CD4-positive, alpha-beta T cell treated with Interferon gamma for 1 hour (primary cell): Measurements from ENCODE around the gene HEATR5A.
"Not testable (repeated sequence)": the region's sequence is repeated elsewhere in the genome, so short reads cannot be mapped to it uniquely, and the experiment has no call there.

ENCODE experiments used
- DNase-seq: peaks from one replicate; pipeline ENCODE4 v3.0.0-alpha.2; 2020

Gene HEATR5A

GRCh38 chr14:31253746-31254471, 166.4 kb downstream of the HEATR5A start:
- DNase-seq = no peak

GRCh38 chr14:31252865-31253264, 167.5 kb downstream of the HEATR5A start:
- DNase-seq = no peak

GRCh38 chr14:31251028-31251958, 169.1 kb downstream of the HEATR5A start:
- DNase-seq = no peak

GRCh38 chr14:31244626-31245025, 175.7 kb downstream of the HEATR5A start:
- DNase-seq = no peak

GRCh38 chr14:31243860-31244259, 176.5 kb downstream of the HEATR5A start:
- no peak for DNase-seq

- not testable (repeated sequence) for DNase-seq
Observed at GRCh38 chr14:31242161-31242940, 178.0 kb downstream of the HEATR5A start.
